ENCODE data around the gene LRP1B.

Gene LRP1B

GRCh38 chr2:140893685-140894084 lies 1237.1 kb downstream of the LRP1B start:
- no peak for TF ChIP-seq CTCF (IDR thresholded peaks at IDR 0.05; ENCODE audit: low read depth, low read length, missing control alignments)

GRCh38 chr2:140892911-140893637 lies 1237.7 kb downstream of the LRP1B start:
- no peak for TF ChIP-seq CTCF (IDR thresholded peaks at IDR 0.05; ENCODE audit: low read depth, low read length, missing control alignments)
- DNase-seq (ENCODE audit: extremely low read depth, low read depth): no peak

More at GRCh38 chr2:140893685-140894084, 1237.1 kb downstream of the LRP1B start:
- no peak for DNase-seq (ENCODE audit: extremely low read depth, low read depth)
- no peak overlapping the region for H3K4me3 ChIP-seq (replicated peaks; ENCODE audit: low read depth, low read length)

GRCh38 chr2:140892436-140892835 lies 1238.4 kb downstream of the LRP1B start:
- no peak overlapping the region for H3K4me3 ChIP-seq (replicated peaks; ENCODE audit: low read depth, low read length)
- DNase-seq (ENCODE audit: extremely low read depth, low read depth): no peak
- no peak for TF ChIP-seq CTCF (IDR thresholded peaks at IDR 0.05; ENCODE audit: low read depth, low read length, missing control alignments)

More at GRCh38 chr2:140892911-140893637, 1237.7 kb downstream of the LRP1B start:
- H3K4me3 ChIP-seq (replicated peaks; ENCODE audit: low read depth, low read length): no peak overlapping the region

GRCh38 chr2:140891614-140892212 lies 1239.1 kb downstream of the LRP1B start:
- DNase-seq (ENCODE audit: extremely low read depth, low read depth): no peak
- no peak overlapping the region for H3K4me3 ChIP-seq (replicated peaks; ENCODE audit: low read depth, low read length)
- no peak for TF ChIP-seq CTCF (IDR thresholded peaks at IDR 0.05; ENCODE audit: low read depth, low read length, missing control alignments)

GRCh38 chr2:140882671-140883620 lies 1247.9 kb downstream of the LRP1B start:
- DNase-seq (ENCODE audit: extremely low read depth, low read depth): no peak
- no peak overlapping the region for H3K4me3 ChIP-seq (replicated peaks; ENCODE audit: low read depth, low read length)
- TF ChIP-seq CTCF (IDR thresholded peaks at IDR 0.05; ENCODE audit: low read depth, low read length, missing control alignments): no peak

GRCh38 chr2:140880573-140880972 lies 1250.2 kb downstream of the LRP1B start:
- peak; percentile 2 for DNase-seq (ENCODE audit: extremely low read depth, low read depth)
- no peak for TF ChIP-seq CTCF (IDR thresholded peaks at IDR 0.05; ENCODE audit: low read depth, low read length, missing control alignments)
- H3K4me3 ChIP-seq (replicated peaks; ENCODE audit: low read depth, low read length): no peak overlapping the region
